ENCODE data around the gene CHRM4.

DNA sequence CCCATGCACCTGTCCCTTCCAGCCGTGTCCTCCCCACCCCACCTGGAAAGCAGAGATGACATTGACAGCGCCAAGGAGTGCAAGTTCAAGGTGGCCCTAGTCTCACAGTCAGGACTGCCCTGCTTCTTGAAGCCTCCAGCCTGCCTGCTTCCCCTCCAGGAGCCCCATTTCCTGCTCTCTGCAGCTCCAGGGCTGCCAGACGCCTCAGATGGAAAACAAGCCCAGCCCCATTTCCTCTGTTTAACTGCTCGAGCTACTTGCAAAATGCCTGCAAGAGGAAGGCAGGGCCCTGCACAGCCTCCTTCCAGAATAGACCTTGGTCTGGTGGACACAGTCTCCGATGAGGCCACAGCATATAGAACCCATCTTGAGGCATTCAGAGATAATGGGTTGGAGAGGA, 49.3 kb downstream of the CHRM4 start:
- TF ChIP-seq POLR2A (IDR thresholded peaks at IDR 0.05): no peak
- TF ChIP-seq, protein P1, sequence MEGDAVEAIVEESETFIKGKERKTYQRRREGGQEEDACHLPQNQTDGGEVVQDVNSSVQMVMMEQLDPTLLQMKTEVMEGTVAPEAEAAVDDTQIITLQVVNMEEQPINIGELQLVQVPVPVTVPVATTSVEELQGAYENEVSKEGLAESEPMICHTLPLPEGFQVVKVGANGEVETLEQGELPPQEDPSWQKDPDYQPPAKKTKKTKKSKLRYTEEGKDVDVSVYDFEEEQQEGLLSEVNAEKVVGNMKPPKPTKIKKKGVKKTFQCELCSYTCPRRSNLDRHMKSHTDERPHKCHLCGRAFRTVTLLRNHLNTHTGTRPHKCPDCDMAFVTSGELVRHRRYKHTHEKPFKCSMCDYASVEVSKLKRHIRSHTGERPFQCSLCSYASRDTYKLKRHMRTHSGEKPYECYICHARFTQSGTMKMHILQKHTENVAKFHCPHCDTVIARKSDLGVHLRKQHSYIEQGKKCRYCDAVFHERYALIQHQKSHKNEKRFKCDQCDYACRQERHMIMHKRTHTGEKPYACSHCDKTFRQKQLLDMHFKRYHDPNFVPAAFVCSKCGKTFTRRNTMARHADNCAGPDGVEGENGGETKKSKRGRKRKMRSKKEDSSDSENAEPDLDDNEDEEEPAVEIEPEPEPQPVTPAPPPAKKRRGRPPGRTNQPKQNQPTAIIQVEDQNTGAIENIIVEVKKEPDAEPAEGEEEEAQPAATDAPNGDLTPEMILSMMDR (IDR thresholded peaks at IDR 0.05): no peak
